Parathyroid adenoma (tissue), 2 donors: Measurements from ENCODE around the gene ADGRL3.

Experiments
- H2AFZ ChIP-seq: fragments of 300-600 bp; sonication (generic); one replicate; pipeline ENCODE4 v1.7.0; 2017; ENCODE audit warnings: antibody characterized with exemption, mild to moderate bottlenecking
- H3K27ac ChIP-seq: fragments of 300-600 bp; sonication (generic); one replicate; pipeline ENCODE4 v1.7.0; 2017
- H3K27me3 ChIP-seq: fragments of 300-600 bp; sonication (generic); one replicate; pipeline ENCODE4 v1.7.0; 2017; ENCODE audit warnings: low read length; ENCODE audit not compliant: control insufficient read depth, insufficient read depth
- H3K36me3 ChIP-seq: fragments of 300-600 bp; sonication (generic); one replicate; pipeline ENCODE4 v1.7.0; 2017; ENCODE audit warnings: low read length; ENCODE audit not compliant: control insufficient read depth, insufficient read depth
- H3K4me1 ChIP-seq: fragments of 300-600 bp; sonication (generic); one replicate; pipeline ENCODE4 v1.7.0; 2017; ENCODE audit warnings: control low read depth
- H3K4me2 ChIP-seq: fragments of 300-600 bp; sonication (generic); one replicate; pipeline ENCODE4 v1.7.0; 2017; ENCODE audit warnings: low read length
- H3K4me3 ChIP-seq: fragments of 300-600 bp; sonication (generic); one replicate; pipeline ENCODE4 v1.7.0; 2017; ENCODE audit warnings: low read depth, low read length
- H3K79me2 ChIP-seq: fragments of 300-600 bp; sonication (generic); one replicate; pipeline ENCODE4 v1.7.0; 2017; ENCODE audit warnings: control low read depth
- H3K9ac ChIP-seq: fragments of 300-600 bp; sonication (generic); one replicate; pipeline ENCODE4 v1.7.0; 2017; ENCODE audit warnings: mild to moderate bottlenecking
- H3K9me3 ChIP-seq: fragments of 300-600 bp; sonication (generic); one replicate; pipeline ENCODE4 v1.7.0; 2017; ENCODE audit warnings: low read length; ENCODE audit not compliant: control insufficient read depth
- CTCF ChIP-seq: fragments of 300-600 bp; sonication (generic); IDR thresholded peaks from one replicate; pipeline ENCODE4 v1.7.0; 2017; ENCODE audit warnings: antibody characterized with exemption, mild to moderate bottlenecking
- donor health status: primary hyperparathyroidism.

The ADGRL3 gene

DNA sequence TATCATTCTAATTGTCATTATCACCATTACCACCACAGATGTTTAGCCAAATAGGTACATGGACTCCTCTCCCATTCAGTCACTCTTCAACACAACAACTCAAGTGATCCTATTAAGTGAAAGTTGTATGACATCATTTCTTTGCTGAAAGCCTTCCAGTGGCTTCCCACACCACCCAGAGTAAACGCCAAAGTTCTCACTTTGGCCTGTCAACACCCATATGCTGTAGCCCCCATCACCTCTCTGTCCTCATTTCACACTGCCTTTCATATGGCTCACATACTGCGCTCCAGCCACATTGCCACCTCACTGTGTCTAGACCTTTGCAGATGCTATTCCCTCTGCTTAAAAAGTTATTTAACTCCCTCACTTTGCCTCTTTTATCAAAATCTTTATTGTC is 682.3 kb downstream of the ADGRL3 start:
- no peak overlapping the region for H3K27ac ChIP-seq
- no peak for TF ChIP-seq CTCF
- no peaks in the 10 kb centered on the region for H3K36me3 ChIP-seq
- H3K4me2 ChIP-seq: no peak overlapping the region
- H3K9ac ChIP-seq: no peak overlapping the region
- H3K4me1 ChIP-seq: no peaks in the 10 kb centered on the region
- no peak overlapping the region for H3K4me3 ChIP-seq
- no peak overlapping the region for H2AFZ ChIP-seq
- no peaks in the 10 kb centered on the region for H3K9me3 ChIP-seq
- H3K79me2 ChIP-seq: no peaks in the 10 kb centered on the region
- H3K27me3 ChIP-seq: no peaks in the 10 kb centered on the region

DNA sequence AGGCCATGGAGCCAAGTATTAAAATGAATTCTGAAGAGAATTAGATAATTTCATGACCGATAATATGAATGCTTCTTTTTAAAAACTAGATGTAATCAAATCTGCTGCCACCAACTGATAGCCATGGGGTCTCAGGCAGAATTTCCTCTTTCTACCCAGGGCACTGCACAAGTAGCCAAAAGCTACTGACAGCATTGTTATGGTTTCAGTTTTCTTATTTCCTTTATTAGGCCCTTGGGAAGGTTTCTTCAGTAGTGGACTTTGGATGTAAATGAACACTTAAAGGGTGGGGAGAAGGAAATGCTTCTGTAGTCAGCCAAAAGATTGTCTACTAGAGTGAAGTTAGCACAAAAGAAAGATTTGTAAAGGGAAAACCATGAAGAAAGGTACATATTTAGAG is 686.0 kb downstream of the ADGRL3 start:
- Histone ChIP-seq H3K27ac (no peak overlapping the region), H3K27me3 (no peaks in the 10 kb centered on the region), H3K9me3 (no peaks in the 10 kb centered on the region), H3K36me3 (no peaks in the 10 kb centered on the region), H3K4me3 (no peak overlapping the region), H3K79me2 (no peaks in the 10 kb centered on the region), H3K4me1 (no peaks in the 10 kb centered on the region), H3K4me2 (no peak overlapping the region), H3K9ac (no peak overlapping the region), H2AFZ (no peak overlapping the region)
- no peak for TF ChIP-seq CTCF

- Histone ChIP-seq H3K4me1 (no peaks in the 10 kb centered on the region), H3K79me2 (no peaks in the 10 kb centered on the region), H2AFZ (no peak overlapping the region), H3K36me3 (no peaks in the 10 kb centered on the region), H3K9me3 (no peaks in the 10 kb centered on the region), H3K4me2 (no peak overlapping the region), H3K4me3 (no peak overlapping the region), H3K27me3 (no peaks in the 10 kb centered on the region), H3K27ac (no peak overlapping the region), H3K9ac (no peak overlapping the region)
- TF ChIP-seq CTCF: no peak
Observed at GRCh38 chr4:61889117-61889516, 689.0 kb downstream of the ADGRL3 start.

- Histone ChIP-seq H3K27me3 (no peaks in the 10 kb centered on the region), H3K9ac (no peak overlapping the region), H3K4me2 (no peak overlapping the region), H3K36me3 (no peaks in the 10 kb centered on the region), H3K4me3 (no peak overlapping the region), H3K9me3 (no peaks in the 10 kb centered on the region), H3K4me1 (no peaks in the 10 kb centered on the region), H2AFZ (no peak overlapping the region), H3K27ac (no peak overlapping the region), H3K79me2 (no peaks in the 10 kb centered on the region)
- TF ChIP-seq CTCF: no peak
Observed at GRCh38 chr4:61890321-61890720, 690.2 kb downstream of the ADGRL3 start.

GRCh38 chr4:61891953-61892352 is 691.8 kb downstream of the ADGRL3 start:
- H3K9me3 ChIP-seq: no peaks in the 10 kb centered on the region
- H3K36me3 ChIP-seq: no peaks in the 10 kb centered on the region
- H3K4me3 ChIP-seq: no peak overlapping the region
- no peak overlapping the region for H3K4me2 ChIP-seq
- no peak for TF ChIP-seq CTCF
- no peak overlapping the region for H3K27ac ChIP-seq
- no peaks in the 10 kb centered on the region for H3K4me1 ChIP-seq
- no peak overlapping the region for H2AFZ ChIP-seq
- no peaks in the 10 kb centered on the region for H3K79me2 ChIP-seq
- no peaks in the 10 kb centered on the region for H3K27me3 ChIP-seq
- no peak overlapping the region for H3K9ac ChIP-seq
